Activated CD4-positive, alpha-beta T cell treated with anti-CD3 and anti-CD28 coated beads for 24 hours (primary cell): Measurements from ENCODE around the gene SCAANT1.

Source experiments
- DNase-seq, 2 donors: peaks; one replicate each; pipeline ENCODE4 v3.0.0-alpha.2; 2020; ENCODE audit warnings: low read depth in 2 of 2

SCAANT1 gene

GRCh38 chr3:63900459-63900858 lies 11.7 kb downstream of the SCAANT1 start:
- no peak for DNase-seq

GRCh38 chr3:63900010-63900409 lies 12.2 kb downstream of the SCAANT1 start:
- no peak for DNase-seq

DNA sequence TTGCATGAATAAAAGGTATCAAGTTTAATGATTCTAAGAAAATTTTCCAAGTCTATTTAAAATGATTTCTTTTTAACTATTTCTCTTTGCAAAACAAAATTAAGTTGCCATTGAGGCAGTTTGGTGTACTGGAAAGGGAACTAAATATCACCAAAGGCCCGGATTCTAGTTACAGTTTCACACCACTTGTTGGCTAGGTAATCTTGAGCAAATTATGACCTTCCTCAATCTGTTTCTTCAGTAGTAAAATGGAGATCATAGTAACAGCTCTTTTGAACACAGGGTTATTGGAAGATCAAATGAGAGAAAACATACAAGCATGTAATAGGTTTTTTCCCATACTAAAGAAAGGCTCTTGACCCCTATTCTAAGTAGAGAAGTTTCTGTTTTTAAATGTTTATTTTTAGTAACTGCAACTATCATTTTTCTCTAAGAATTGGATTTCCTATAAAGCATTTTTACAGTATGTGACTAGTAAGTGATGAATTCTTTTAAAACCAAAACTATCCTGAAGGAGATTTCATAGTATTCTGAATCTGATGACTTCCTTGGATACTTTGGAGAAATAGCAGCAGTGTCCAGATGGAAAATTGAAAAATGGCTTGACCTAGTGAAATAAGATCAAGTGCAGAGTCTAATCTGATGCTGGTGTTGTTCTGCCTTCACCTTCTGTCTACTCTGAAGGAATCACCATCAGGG lies 15.7 kb downstream of the SCAANT1 start:
- no peak for DNase-seq

DNA sequence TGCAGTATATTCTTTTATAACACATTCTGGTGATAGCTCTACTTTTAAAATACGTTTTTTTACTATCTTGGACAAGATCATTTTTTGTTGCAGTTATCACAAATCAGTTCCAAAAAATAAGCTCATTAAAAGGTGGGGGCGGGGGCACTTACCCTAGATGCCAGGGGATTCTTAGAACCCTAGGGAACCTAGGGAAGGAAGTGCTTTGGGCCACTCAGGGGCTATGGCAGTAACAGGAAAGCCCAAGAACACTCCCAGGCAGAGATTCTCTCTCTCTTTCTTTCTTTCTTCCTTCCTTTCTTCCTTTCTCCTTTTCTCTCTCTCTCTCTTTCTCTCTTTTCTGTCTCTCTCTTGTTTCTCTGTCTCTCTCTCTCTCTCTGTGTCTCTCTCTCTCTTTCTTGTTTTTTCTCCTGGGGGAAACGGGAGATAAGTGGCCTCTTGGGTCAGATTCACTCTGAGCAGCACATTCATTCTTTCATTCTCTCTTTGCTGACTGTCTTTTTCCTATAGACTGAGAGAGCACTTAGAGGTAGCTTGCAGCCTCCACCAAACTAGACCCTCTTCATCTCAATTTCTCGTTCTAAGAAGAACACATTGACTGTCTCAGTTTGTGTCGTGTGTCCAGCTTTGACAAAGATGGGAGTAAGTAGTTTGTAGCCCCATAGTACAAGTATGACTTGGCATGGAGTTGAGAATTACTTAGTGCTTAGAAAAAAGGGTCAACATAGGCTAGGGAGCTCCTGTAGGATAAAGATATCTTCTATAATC lies 16.6 kb downstream of the SCAANT1 start:
- no peak for DNase-seq

- DNase-seq, result no peak
Measured at GRCh38 chr3:63892773-63893352, 19.3 kb downstream of the SCAANT1 start.

DNA sequence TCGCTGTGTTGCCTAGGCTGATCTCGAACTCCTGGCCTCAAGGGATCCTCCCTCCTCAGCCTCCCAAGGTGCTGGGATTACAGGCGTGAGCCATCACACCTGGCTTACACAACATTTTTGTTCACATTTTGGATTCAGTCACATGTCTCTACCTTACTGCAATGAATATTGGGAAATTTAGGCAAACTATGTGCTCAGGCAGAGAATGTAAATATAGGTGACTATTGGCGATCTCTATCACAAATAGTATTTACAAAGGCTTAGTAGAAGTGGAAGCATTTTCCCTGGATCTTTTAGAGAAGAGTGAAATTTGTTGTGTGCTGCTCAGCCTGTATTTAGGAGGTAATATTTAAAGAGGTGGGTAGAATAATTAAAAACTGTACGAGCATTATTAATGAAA lies 20.7 kb downstream of the SCAANT1 start:
- no peak for DNase-seq

GRCh38 chr3:63886858-63887257 lies 25.3 kb downstream of the SCAANT1 start:
- DNase-seq, result no peak

DNA sequence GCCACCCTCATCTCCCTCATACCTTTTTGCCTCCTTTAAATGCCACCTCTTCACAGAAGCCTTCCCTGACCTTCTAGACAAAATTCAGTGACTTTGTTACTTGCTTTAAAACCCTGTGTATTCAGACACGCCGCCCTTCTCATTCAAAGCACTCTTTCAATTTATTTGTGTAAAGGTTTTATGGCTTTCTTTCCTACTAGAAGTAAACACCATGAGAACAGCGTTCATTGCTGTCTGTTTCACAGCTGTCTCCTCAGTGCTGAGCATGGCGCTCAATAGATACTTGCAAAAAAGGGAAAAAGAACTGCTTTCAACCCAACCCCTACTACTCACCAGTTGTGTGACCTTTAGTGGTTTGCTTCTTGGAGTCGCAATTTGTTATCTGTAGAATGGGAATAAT lies 31.5 kb downstream of the SCAANT1 start:
- DNase-seq, result no peak

GRCh38 chr3:63878394-63879060 lies 33.7 kb downstream of the SCAANT1 start:
- no peak for DNase-seq

DNA sequence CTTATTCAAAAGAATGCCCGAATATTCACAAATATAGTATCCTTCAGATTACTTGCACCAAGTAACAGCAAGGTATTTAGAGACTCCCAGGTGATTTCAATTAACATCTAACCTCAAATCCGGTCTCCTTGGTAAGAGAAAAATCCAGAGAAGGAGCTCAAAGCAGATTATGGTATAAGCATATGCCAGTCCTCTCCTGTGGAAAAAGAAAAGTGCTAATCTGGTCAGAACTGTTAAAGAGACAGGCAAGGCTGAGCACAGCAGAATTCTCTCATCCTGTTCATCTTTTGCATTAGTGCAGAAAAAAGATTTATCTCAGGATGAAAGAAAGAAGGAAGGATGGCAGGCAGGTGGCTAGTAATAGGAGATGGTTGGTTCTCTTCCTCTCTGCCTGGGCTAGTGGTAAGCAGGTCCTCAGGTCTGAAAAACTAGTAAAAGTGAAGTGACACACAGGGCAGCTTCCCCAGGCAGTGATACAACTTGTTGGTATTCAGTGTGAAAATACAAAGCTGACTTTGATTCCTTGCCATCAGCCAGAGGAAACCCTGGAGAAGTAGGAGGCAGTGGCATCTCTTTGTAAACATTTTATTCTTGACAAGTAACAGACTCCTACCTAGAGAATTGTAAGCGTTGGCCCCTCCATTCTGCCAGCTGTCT lies 34.3 kb downstream of the SCAANT1 start:
- DNase-seq, result no peak

DNA sequence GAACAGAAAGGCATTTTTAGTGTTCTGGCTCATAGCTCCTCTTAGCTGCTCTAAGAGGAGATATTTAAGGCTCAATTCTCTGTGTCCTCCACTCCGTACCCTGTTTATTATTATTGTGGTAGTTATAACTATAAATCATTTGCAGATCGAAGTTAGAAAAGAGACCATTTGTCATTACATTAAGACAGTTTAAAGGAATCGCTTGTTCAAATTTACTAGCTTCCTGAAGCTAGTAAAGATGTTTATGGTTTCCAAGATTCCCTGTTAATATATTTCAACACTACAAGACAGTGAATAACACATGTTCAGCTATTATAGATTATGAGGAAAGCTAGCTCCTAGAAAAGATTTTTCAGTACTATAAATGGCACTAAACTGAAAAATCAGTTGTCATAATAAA lies 35.9 kb downstream of the SCAANT1 start:
- DNase-seq, result no peak

- no peak for DNase-seq
Measured at GRCh38 chr3:63875510-63875909, 36.7 kb downstream of the SCAANT1 start.

DNA sequence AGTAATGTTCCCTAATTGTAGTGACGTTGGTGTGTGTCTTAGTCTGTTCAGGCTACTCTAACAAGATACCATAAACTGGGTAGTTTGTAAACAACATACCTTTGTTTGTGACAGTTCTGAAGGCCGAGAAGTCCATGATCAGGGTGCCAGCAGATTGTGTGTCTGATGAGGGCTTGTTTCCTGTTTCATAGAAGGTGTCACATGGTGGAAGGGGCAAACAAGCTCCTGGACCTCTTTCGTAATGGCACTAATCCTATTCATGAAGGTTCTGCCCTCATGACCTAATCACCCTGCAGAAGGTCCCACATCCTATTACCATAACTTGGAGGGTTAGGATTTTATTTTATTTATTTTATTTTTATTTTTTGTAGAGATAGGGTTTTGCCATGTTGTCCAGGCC lies 37.4 kb downstream of the SCAANT1 start:
- DNase-seq, result no peak

GRCh38 chr3:63872135-63872924 lies 39.9 kb downstream of the SCAANT1 start:
- DNase-seq, result no peak

GRCh38 chr3:63870615-63871005 lies 41.6 kb downstream of the SCAANT1 start:
- DNase-seq, result no peak

GRCh38 chr3:63869940-63870614 lies 42.1 kb downstream of the SCAANT1 start:
- no peak for DNase-seq

DNA sequence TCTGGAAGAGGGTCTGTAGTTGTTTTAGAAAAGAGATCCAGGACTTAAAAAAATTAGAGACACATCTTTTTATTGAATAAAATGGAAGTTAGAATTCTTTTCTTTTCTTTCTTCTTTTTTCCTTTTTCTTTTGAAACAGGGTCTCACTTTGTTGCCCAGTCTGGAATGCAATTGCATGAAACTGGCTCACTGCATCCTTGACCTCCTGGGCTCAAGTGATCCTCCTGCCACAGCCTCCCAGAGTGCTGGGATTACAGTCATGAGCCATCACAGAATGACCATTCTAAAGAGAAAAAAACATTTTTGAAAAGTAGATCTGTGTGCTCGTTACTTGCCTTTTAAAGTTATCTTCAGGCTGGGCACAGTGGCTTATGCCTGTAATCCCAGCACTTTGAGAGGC lies 45.0 kb downstream of the SCAANT1 start:
- no peak for DNase-seq

DNA sequence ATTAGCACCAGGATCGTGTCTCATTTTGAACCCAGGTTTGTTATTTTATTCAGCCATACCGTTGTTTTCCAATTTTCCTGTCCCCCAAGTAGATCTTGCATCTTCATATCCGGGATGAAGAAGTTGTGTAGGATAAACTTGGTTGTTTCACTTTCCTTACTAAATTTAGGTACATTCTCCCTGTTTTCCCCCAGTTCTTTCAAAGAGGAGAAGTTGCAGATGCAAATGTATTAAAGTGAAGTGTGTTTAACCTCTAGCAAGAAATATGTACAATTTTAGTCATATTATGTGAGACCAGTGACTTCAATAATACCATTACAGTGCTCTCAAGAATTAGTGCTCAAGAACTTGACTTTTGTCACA lies 47.2 kb downstream of the SCAANT1 start:
- DNase-seq, result no peak

DNA sequence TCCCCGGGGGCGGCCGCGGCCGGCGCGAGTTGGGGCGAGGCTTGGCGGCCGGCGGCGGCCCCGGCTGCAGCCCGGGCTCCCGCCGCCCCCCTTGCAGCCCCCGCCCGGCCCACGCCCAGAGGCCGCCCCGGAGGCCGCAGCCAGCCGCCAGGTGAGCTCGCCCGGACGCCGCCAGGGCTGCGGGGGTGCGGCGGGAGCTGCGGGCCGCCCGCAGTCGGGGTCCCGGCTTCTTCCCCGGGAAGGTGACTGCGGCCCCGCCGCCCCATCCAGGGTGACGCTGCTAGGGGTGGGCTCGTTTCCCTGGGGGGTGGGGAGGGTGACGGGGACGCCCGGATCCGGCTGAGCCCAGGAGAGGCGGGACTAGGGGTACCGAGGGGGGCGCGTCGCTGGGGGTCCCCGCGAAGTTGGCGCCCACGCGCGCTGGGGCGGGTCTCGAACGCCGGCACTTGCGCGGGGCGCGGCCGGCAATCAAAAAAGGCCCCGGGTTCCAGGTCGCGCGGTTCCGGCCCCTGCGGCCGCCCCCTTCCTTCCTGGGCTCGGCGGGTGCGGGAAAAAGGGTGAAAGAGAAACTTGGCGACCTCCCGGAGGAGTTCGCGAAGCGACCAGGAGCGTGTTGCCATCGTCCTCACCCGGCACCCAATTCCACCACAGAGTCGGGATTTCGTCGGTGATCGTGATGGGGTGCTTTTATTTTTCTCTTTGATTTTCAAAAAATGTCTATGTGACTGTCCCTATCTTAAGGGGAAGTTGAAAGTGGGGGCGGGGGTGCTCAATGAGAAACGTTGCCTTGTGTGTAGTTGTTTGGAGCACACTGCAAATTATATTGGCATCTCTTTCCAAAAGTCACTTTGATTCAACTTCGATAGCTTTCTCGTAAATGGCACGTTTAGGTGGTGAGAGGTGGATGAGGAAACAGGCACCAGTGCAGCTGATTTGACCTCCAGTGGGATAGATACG lies 47.9 kb downstream of the SCAANT1 start:
- peak in 1 of 2 donors; percentile 33 for DNase-seq
